ENCODE measurements around the gene MSL2.
"Not testable (repeated sequence)": the region's sequence is repeated elsewhere in the genome, so short reads cannot be mapped to it uniquely, and the experiment has no call there.

MSL2 gene

DNA sequence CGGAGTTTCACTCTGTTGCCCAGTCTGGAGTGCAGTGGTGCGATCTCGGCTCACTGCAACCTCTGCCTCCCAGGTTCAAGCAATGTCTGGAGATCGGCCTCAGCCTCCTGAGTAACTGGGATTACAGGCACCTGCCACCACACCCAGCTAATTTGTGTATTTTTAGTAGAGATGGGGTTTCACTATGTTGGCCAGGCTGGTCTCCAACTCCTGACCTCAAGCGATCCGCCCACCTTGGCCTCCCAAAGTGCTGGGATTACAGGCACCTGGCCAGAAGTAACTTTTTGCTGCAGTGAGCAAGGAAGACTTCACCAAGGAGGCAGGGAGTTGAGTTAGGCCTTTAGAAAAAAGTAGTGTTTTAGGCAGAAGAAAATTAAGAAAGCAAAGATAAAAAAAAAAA, 3.9 kb downstream of the MSL2 start:
- DNase-seq = not testable (repeated sequence)

DNA sequence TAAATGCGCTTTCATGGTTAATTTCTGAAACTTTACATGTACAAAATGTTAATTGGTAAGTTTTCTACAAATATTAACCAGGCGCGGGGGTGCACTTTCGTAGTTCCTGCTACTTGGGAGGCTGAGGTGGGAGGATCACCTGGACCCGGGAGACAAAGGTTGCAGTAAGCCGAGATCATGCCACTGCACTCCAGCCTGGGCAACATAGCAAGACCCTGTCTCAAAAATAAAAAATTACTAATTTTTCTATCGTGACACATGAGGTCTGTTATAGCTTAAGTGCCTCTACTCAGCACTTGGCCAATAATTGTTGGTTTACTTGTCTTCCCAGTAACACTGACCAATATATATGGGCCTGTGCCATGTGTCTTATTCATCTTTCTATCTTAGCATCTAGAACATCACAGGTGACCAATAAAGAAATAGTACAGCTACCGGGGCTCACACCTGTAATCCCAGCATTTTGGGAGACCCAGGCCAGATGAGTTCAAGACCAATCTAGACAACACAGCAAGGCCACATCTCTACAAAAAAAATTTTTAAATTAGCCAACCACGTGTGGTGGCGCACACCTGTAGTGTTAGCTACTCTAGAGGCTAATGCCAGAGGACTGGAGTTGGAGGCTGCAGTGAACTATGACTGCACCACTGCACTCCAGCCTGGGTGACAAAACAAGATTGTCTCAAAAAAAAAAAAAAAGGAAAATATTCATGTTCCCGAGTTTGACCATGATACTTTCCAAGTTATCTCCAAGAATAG, 6.1 kb downstream of the MSL2 start:
- no peak for DNase-seq

DNA sequence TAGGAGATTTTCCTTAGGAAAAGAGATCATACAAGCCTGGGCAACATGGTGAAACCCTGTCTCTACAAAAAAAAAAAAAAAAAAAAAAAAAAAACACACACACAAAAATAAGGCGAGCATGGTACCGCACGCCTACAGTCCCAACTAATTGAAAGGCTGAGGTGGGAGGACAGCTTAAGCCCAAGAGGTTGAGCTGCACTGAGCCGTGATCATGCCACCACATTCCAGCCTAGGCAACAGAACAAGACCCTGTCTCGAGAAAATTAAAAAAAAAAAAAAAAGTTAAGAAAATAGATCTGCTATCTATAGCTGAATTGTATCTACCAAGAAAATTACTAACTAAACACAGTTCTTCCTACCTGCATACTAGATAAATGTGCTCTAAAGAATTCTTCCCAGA, 7.1 kb downstream of the MSL2 start:
- DNase-seq = no peak

DNA sequence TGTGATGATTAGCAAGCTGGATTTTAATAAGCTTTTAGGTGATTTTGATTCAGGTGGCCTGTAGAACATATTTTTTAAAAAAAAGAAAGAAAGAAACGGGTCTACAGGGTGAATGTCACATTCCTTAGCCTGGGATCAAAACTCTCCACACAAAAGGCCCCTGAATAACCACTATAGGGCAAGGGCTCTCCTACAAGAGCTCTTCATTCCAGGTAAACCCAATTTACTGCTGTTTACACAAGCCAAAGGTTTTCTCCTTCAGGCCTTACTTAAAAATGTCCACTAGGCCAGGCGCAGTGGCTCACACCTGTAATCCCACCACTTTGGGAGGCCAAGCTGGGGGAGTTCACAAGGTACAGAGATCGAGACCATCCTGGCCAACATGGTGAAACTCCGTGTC, 8.3 kb downstream of the MSL2 start:
- no peak for DNase-seq

DNA sequence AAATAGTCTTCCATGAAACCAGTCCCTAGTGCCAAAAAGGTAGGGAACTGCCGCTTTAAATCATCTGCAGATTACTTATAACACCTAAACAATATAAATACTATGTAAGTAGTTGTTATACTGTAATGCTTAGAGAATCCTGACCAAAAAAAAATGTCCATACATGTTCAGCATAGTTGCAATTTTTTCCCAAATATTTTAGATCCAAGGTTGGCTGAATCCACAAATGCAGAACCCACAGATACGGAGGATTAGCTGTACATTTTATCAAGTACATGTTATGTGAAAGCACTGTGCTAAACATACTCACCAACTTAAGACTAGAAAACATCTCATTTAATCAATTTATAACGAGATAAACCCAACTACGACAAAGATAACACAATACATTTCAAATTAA, 9.3 kb downstream of the MSL2 start:
- no peak for DNase-seq

DNA sequence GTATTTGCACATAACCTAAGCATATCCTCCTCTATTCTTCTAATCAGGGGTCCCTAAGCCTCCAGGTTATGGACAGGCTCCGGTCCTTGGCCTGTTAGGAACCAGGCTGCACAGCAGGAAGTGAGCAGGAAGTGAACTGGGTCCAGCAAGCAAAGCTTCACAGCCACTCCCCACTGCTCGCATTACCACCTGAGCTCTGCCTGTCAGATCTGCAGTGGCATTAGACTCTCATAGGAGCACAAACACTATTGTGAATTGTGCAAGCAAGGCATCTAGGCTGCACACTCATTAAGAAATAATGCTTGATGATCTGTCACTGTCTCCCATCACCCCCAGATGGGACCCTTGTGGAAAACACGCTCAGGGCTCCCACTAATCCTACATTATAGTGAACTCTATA, 9.8 kb downstream of the MSL2 start:
- peak in 1 of 2 donors; percentile 28 for DNase-seq

GRCh38 chr3:136184703-136185102, 11.4 kb downstream of the MSL2 start:
- DNase-seq = no peak

DNA sequence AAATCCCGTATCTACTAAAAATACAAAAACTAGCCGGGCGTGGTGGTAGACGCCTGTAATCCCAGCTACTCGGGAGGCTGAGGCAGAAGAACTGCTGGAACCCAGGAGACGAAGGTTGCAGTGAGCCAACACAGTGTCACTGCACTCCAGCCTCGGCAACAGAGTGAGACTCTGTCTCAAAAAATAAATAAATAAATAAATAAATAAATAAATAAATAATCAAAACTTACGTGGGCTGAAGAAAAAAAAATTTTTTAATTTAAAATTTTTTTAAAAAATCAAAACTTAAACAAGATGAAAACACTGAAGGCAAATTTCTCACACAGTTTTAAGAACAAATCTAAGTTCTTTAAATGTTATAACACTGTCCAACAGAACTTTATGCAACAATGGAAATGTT, 14.4 kb downstream of the MSL2 start:
- DNase-seq = no peak

DNA sequence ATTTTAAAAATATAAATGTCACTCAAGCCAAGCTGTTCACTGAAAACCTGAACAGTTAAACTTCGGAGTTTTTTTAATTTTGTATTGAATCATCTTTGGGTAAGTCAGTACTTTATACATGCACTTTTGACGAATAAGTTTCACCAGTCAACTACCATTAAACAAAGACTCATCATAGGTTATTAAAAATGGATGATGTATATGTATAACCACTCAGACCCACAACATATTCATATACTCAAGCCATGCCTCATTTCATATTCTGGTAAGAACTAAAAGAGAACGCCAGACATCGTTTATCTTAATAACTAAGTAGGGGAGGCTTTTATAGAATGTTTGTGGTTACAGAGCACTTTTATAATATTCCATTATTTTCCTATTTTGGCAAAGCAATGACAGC, 18.3 kb downstream of the MSL2 start:
- DNase-seq = no peak

DNA sequence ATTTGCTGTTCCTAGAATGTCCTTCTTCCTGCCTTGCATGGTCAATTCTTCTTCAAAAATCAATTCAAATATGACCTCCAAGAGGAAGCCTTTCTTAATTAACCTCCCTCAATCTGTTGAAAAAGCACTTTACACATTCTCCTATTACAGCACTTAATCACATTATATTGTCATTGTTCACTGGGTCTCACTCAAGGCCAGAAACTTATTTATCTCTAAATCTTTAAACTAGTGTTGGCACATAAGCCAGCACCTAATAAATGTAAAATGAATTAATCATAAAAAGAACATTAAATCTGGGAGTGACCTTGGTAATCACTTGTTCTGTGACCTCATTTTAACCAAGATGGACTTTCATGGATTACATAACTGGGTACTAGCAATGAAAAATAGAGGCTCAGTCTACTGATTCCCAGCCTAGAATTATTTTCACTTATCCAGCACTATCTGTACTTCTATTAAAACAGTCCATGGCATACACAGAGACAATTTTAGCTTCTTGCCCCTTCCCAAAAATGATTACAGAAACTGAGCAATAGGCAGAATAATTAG, 22.1 kb downstream of the MSL2 start:
- DNase-seq = no peak

DNA sequence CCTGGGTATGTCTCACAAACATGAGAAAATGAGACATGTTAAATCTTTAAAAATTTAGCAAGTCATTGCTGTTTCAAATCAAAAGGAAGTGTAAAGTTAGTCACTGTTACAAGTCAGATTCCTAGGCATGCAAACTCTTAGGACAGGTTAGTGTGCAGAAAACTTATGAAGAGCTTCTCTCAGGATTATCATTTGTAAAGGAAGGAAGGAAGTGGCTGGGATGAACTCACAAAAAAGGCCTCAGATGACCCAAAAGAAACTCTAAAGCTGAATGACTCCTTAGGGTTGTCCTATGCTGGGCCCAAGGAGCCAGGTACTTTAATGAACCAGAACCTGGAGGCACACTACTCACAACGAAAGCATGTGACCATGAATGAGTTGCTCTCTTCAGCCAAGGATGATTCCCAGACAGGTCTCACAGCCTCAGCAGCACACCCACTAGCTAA, 25.0 kb downstream of the MSL2 start:
- DNase-seq = no peak

DNA sequence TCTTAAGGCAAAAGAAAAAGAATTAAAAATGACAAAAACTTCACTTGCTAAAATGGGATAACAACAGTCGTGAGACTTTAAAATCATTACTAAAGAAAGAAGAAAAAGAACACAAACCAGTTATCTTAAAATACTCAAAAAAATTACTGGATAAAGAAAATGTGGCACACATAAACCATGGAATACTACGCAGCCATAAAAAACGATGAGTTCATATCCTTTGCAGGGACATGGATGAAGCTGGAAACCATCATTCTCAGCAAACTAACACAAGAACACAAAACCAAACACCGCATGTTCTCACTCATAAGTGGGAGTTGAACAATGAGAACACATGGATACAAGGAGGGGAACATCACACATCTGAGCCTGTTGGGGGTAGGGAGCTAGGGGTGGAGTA, 27.9 kb downstream of the MSL2 start:
- DNase-seq = not testable (repeated sequence)

DNA sequence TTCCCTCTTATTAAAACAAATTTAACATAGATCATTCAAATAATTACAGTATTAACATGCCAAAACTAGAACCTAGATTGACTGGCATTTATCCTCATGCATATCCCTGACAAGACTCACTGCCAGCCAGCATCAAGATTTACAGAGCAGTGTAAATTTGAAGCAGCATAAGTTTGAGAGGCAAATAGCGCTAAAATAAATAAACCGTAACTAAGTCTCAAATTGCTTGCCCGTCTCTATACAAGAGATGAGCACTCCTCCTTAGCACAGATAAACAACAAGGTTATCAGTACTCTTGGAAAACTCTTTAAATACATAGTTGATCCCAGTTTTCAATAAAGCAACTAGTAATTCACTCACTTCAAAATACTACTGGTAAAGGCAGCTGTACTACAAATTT, 29.6 kb downstream of the MSL2 start:
- no peak for DNase-seq

- not testable (repeated sequence) for DNase-seq
Measured at GRCh38 chr3:136163607-136164006, 32.5 kb downstream of the MSL2 start.

DNA sequence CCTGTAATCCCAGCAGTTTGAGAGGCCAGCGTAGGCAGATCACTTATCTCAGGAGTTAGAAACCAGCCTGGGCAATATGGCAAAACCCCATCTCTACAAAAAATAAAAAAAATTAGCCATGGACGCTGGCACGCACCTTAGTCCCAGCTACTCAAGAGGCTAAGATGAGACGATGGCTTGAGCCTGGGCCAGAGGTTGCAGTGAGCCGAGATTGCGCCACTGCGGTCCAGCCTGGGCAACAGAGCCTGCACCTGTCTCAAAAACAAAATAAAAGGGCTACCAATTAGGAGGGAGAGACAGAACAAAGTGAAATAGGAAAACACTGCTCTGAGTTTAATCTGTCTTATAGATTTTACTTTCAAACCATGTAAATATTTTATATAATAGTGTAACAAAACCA, 33.8 kb downstream of the MSL2 start:
- DNase-seq = no peak

DNA sequence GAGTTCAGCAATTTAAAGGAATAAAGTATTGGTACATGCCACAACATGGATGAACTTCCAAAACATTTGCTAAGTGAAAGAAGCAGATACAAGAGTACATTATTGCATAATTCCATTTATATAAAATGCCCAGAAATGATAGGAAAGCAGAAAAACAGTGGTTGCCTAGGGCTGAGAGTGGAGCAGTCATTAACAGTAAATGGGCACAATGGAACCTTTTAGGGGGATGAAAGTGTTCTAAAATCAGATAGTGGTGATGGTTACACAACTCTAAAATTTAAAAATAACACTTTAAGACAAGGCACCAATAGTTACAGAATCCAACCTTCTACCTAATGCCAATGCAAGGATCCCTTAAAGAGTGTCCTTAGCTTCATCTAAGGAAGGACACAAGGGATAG, 34.6 kb downstream of the MSL2 start:
- no peak for DNase-seq

GRCh38 chr3:136152963-136153362, 43.2 kb downstream of the MSL2 start:
- DNase-seq = no peak

- no peak for DNase-seq
Measured at GRCh38 chr3:136152176-136152843, 43.8 kb downstream of the MSL2 start.

DNA sequence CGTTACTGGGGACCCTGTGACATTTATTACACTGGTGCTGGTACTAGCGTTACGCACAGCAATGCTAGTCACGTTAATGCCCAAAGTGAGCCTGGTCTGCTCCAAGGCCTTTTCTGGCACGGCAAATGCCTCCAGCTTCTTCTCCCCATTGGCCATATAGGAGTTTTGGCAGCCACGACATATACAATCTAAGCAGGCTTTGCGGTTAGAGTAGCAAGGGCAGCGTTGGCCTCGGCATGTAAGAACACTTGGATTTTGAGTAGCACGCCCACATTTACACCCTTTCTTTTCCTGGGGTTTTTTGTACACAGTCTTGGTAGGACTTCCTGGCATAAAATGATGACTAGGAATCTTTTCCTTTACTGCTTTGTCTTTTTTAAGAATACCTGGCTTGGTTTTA, 44.9 kb downstream of the MSL2 start:
- DNase-seq = no peak

GRCh38 chr3:136149667-136150066, 46.5 kb downstream of the MSL2 start:
- DNase-seq = no peak

DNA sequence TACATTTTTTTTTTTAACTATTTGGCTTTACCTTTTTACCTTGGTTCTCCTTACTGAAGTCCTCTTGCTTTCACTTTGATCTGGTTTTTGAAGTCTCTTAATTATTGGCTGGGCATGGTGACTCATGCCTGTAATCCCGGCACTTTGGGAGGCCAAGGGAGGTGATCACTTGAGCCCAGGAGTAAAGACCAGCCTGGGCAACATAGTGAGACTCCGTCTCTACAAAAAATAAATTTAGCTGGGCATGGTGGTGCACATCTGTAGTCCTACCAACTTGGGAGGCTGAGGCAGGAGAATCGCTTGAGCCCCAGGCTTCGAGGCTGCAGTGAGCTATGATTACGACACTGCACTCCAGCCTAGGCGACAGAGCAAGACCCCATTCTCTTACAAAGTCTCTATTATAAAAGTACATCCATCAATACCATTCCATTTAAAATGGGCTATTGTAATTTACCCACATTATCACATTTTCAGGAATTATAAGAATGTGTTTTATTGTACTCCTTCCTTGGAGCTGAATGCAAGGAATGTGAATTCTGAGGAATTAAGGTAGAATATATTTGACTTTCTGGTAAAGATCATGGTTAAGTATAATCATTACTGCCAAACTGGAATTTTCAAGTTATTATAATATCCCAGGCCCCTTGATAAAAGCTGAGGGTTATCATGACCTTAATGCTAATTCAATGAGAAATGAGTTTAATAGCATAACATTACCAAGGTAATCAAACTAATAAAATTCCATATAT, 49.0 kb downstream of the MSL2 start:
- no peak for DNase-seq

- not testable (repeated sequence) for DNase-seq
Measured at GRCh38 chr3:136144397-136144796, 51.7 kb downstream of the MSL2 start.

- no peak for DNase-seq
Measured at GRCh38 chr3:136142592-136142991, 53.5 kb downstream of the MSL2 start.

DNA sequence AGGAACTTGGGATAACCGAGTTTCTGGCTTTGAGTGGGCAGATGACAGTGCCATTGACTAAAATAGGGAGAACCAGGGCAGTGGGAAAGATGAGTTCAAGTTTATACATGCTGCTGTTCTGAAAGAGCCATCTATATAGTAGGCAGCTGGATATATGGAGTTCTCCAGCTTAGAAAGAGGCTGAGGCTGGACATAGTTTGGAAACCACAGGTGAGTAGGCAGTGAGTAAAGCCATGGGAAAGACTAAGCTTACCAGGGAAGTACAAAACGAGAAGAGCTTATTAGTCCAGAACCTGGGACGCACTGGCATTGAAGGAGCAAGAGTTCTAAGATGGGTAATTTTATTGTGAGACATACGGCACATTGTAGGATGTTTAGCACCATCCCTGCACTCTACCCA, 54.2 kb downstream of the MSL2 start:
- DNase-seq = no peak
